ENCODE data around the gene TINAGL1.

The TINAGL1 gene

DNA sequence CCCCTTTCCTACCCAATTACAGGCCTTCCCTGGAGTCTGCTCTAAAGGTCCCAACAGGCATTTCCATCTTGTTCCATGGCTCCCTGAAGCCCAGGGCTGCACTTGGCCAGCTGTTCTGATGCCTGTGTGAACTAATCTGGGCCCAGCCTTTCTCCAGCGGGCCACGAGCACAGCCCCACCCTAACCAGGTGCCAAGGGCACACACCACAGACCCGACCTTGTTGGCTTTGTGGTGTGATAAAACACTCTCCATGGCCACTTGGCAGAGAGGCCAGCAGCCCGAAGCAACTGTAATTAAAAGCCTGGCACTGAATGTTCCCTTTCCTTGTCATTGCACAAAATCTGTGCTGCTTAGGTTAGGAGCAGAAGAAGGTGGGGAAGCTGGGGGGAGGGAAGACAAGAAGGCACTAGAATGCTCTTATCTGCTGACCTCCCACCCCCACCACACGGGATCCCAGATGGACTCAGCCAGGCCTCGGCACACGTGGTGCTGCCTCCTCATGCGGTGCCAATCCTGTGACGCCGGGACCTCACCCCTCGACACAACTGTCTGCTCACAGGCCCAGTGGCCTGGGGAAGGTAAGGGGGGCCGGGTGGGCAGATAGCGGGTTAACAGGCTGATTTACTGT, 51.1 kb downstream of the TINAGL1 start:
- Histone ChIP-seq H3K36me3 (replicated peaks) (peaks cover 34% of the 10 kb centered on the region), H3K4me1 (no peaks in the 10 kb centered on the region), H3K9me3 (no peaks in the 10 kb centered on the region), H3K4me3 (no peak overlapping the region), H3K27me3 (ENCODE audit: low read depth) (no peaks in the 10 kb centered on the region)
- in situ Hi-C loops (cut with MboI; ENCODE audit: low sequenced_read_pairs), result no loop called here
- DNase-seq (ENCODE audit: low spot score in 2 of 2), result no peak

DNA sequence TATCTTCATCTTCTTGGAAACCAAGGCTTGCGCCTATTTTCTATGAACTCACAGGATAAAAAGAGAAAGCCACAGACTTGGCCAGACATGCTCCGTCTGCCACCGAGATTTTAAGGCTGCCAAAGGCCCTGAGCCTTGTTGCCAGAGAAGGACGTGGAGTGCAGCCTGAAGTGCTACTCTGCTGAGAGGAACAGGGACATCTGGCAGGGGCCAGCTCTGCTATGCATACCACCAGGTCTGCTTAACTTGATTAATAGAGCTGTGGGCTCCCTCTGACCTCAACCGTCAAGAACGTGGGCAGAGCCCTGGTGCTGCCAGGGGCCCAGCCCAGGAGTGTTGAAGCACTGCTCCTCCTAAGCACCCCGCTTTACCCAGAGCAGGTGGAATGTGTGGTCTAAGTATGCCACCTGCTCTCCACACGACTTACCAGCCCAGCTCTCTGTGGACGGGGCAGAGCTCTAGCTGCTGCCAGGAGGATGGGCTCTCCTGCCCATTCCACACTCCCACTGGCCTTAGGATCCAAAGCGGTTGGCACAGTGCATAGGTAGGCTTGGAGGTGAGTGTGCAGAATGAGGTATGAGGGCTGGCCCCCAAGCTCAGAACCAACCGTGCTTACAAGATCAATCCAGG, 51.7 kb downstream of the TINAGL1 start:
- DNase-seq (ENCODE audit: low spot score in 2 of 2), result no peak
- no peaks in the 10 kb centered on the region for H3K4me1 ChIP-seq
- peaks cover 38% of the 10 kb centered on the region for H3K36me3 ChIP-seq (replicated peaks)
- in situ Hi-C loops (cut with MboI; ENCODE audit: low sequenced_read_pairs), result no loop called here
- no peak overlapping the region for H3K4me3 ChIP-seq
- no peaks in the 10 kb centered on the region for H3K27me3 ChIP-seq (ENCODE audit: low read depth)
- H3K9me3 ChIP-seq, result no peaks in the 10 kb centered on the region

DNA sequence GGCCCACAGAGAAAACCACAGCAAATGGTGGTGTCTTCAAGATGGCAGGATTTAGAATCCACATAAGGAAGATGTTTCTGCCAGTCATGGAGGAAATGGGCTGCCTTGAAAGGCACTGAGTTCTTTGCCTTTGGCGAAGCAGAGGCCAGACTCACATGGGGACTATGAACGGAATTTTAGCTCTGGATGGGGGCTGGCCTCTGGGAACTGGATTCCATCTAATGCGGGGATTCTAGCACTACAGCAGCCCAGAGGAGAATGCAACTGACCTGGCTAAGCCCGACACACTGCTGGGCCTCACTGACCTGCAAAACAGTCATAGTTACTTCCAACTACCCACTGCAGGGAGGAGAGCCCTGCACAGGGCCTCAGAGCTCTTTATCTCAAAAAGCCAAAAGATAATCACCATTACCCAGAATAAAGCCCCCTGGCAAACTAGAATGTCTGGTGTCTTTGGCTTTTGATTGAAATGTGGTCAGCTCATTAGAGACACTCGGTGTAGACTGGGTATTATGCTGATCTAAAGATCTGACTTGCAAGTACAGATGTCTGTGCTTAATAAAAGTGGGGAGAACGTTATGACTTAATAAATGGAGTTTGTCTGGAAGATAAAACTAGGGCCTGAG, 52.7 kb downstream of the TINAGL1 start:
- no peak for DNase-seq (ENCODE audit: low spot score in 2 of 2)
- no peak overlapping the region for H3K4me3 ChIP-seq
- peaks cover 43% of the 10 kb centered on the region for H3K36me3 ChIP-seq (replicated peaks)
- H3K4me1 ChIP-seq, result no peaks in the 10 kb centered on the region
- in situ Hi-C loops (cut with MboI; ENCODE audit: low sequenced_read_pairs), result no loop called here
- no peaks in the 10 kb centered on the region for H3K27me3 ChIP-seq (ENCODE audit: low read depth)
- H3K9me3 ChIP-seq, result no peaks in the 10 kb centered on the region

DNA sequence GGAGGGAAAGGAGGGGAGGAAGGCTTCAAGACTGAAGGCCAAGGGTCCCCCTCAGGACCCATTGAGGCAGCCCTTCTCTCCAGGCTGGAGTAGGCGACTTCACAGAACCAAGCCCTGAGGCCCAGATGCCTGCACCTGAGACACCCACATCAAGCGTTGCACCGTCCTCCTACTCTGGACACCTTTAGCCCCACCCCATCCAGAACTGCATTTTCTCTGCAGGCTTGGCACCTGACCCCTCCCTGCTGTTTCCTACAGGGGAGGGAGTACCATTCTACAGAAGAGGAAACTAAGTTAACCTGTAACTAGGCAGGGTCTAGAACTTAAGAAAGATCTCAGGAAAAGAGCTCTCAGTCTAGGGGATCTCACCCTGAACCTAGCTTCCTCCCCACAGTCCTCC, 56.3 kb downstream of the TINAGL1 start:
- Histone ChIP-seq H3K27me3 (ENCODE audit: low read depth) (no peaks in the 10 kb centered on the region), H3K4me1 (no peaks in the 10 kb centered on the region), H3K36me3 (replicated peaks) (peaks cover 43% of the 10 kb centered on the region), H3K4me3 (no peak overlapping the region), H3K9me3 (no peaks in the 10 kb centered on the region)
- DNase-seq (ENCODE audit: low spot score in 2 of 2), result no peak
- in situ Hi-C loops (cut with MboI; ENCODE audit: low sequenced_read_pairs), result no loop called here

DNA sequence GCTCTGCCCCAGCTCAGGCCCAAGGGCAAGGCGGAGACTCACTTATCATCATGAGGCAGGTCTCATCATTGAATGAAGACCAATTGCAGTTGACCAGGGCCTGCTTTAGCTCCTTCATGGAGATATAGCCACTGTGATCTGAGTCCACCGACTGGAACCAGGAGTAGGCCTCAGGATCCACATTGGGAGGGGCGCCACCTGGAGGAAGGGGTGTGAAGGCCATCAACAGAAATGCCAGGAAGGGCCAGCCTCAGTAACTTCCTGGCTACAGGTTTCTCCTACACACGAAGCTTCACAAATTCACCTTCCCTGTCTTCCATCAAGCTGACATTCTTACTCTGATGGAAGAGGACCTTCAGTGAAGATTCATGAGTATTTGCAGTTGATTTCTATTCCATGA, 56.8 kb downstream of the TINAGL1 start:
- H3K4me1 ChIP-seq, result no peaks in the 10 kb centered on the region
- no peaks in the 10 kb centered on the region for H3K9me3 ChIP-seq
- in situ Hi-C loops (cut with MboI; ENCODE audit: low sequenced_read_pairs), result no loop called here
- H3K36me3 ChIP-seq (replicated peaks), result peaks cover 43% of the 10 kb centered on the region
- H3K4me3 ChIP-seq, result no peak overlapping the region
- H3K27me3 ChIP-seq (ENCODE audit: low read depth), result no peaks in the 10 kb centered on the region
- peak in 1 of 2 experiments; percentile 68 for DNase-seq (ENCODE audit: low spot score in 2 of 2)
